H54 (cell line): ENCODE measurements around the gene E2F2.

Experiments
- DNase-seq: peaks from one replicate; pipeline ENCODE4 v3.0.0; 2011; ENCODE audit warnings: low spot score, mixed read lengths; ENCODE audit not compliant: insufficient read length
- FAIRE-seq: peaks from 3 replicates; lab custom pipeline; 2011; peaks lifted over from hg19 to GRCh38; lab: Jason Lieb, UNC
- POLR2A ChIP-seq: IDR thresholded peaks from 2 replicates; pipeline ENCODE4 v1.6.1; 2011; ENCODE audit warnings: low read depth, mild to moderate bottlenecking, low read length

E2F2 gene

DNA sequence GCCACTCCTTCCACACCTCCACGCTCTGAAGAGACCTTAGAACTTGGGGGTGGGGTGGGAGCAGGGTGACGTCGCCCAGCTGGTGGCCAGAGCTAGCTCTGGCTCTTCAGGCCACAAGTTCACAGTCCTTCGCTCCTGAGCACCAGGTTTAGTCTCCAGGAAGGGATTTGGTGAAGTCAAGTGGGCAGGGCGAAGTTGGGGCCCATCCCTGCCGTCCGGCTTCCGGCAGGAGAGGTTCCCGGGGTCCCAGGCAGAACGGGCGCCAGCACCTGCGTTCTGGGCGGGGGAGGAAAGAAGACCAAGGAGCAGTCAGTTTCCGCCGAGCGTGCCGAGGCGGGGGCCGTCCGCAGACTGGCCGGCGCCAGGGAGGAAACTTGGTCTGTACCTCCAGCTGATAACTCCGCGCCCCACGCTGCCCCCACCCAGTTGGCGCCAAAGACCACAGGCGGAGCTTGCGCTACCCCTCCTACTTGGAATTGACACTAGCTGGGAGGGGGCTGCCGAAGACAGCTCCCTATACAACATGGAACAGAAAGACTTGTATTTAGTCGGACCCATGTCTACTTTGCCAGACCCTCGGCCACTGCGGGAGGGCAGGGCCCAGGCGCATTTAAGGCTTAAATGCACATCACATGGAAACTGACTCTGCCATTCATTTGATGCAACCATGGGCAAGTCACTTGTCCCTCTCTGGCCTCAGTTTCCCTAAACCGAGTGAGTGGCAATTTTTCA lies 27.3 kb upstream of the E2F2 start:
- peak; percentile 15; the same call in 1 of the 2 replicates for TF ChIP-seq POLR2A
- DNase-seq (no peak), FAIRE-seq (no peak)

- no peak for FAIRE-seq
- no peak for TF ChIP-seq POLR2A
Observed at GRCh38 chr1:23557471-23558124, 26.6 kb upstream of the E2F2 start.

GRCh38 chr1:23556635-23557470 lies 25.8 kb upstream of the E2F2 start:
- DNase-seq (no peak), FAIRE-seq (no peak)
- peak; percentile 84 for TF ChIP-seq POLR2A

More at GRCh38 chr1:23557471-23558124, 26.6 kb upstream of the E2F2 start:
- DNase-seq: no peak

DNA sequence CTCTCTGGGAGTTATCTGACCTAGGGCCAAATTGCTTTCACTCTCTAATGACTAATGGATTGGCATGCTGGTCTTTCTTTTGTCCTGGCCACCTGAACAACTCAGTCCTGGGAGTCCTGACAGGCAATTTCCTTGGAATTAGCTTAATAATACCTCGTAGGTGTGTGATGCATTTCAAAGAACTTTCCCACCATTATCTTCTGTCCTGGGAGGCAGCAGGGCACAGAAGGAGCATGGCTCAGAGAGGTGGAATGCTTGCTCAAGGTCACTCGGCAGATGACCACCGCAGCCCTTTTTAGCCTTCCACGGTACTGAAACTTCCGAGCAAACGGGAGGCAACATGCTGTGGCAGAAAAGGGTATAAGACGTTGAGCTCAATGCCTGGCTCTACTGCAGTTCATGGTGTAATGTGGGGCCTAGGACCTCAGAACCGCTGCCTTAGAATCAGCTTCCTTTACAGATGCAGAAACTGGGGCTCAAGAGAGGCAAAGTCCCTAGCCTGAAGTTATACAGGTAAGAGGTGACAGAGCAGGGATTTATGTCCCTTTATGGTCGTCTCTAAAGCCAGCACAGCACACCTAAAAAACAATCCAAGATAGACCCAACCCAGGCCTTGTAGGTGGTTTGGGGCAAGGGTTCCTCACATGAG lies 25.1 kb upstream of the E2F2 start:
- FAIRE-seq: no peak
- no peak for DNase-seq
- TF ChIP-seq POLR2A: peak; percentile 46

DNA sequence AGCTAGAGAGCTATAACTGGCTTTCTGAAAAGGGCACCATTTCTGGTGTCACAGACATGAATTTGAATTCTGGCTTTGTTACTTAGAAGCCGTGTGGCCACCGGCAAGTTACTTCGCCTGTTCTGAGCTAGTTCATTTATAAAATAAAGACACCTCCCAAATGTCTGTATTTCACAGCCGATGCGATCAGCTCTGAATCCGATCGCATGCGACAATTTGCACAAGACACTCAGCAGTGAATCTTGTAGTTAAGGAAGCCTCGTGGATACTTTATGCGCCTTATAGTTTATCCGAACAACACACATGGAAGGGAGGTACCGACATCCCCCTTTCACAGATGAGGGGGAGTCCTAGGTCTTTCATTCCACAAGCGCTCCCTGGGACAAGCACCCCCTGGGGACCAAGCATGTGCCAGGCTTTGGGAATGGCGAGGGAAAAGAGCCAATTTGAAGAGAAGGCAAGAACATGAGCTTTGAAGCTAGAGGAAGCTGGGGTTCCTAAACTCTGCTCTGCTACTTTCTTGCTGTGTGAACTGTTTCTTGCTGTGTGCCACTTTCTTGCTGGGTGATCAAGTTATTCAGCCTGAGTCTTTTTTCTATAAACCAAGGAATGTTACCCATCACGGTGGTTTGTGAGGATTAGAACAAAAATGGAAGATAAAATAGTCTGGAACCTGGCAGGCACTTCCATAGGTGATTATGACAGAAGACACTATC lies 24.4 kb upstream of the E2F2 start:
- DNase-seq (no peak), FAIRE-seq (no peak)

DNA sequence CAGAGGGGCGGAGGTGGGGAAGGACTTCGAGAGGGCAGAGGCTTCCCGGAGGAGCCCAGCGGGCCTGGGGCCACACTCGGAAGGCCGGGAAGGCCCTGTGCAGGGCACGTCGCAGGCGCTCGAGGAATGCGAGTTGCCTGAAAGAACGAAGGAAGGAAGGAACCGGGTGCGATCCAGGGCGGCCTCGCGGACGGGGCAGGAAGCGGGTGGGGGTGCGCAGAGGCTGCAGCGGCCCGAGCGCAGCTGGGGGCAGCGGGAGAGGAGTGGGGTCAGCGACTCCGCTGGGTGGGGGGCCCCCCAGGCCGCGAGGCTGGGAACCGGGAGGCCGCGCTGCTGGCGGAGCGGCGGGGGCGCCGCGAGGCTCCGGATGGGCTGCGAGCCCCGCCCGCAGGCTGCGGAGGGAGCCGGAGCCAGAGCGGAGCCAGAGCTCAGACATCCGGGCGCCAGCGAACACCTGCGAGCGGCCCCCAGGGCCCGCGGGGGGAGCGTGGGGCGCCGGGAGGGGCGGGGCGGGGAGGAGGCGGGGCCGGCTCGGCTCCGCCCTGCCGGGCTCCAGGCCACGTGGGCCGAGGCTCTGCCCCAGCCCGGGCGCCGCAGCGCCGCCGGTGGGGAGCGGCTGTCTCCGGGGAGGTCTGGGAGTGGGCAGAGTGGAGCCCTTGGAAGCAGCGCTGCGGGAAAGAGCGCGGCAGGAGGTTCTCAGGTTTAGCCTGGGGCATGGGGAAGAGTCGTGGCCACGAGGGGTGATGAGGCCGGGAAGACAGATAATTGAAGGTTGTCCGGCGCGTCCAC lies 23.6 kb upstream of the E2F2 start:
- FAIRE-seq (no peak), DNase-seq (peak; percentile 59)
- TF ChIP-seq POLR2A: 0 out of 2 replicates have a peak, but pooled peaks have one; percentile 31

More for the DNA sequence above, 24.4 kb upstream of the E2F2 start:
- no peak for TF ChIP-seq POLR2A

GRCh38 chr1:23554127-23554480 lies 23.1 kb upstream of the E2F2 start:
- DNase-seq (no peak), FAIRE-seq (no peak)
- no peak for TF ChIP-seq POLR2A

DNA sequence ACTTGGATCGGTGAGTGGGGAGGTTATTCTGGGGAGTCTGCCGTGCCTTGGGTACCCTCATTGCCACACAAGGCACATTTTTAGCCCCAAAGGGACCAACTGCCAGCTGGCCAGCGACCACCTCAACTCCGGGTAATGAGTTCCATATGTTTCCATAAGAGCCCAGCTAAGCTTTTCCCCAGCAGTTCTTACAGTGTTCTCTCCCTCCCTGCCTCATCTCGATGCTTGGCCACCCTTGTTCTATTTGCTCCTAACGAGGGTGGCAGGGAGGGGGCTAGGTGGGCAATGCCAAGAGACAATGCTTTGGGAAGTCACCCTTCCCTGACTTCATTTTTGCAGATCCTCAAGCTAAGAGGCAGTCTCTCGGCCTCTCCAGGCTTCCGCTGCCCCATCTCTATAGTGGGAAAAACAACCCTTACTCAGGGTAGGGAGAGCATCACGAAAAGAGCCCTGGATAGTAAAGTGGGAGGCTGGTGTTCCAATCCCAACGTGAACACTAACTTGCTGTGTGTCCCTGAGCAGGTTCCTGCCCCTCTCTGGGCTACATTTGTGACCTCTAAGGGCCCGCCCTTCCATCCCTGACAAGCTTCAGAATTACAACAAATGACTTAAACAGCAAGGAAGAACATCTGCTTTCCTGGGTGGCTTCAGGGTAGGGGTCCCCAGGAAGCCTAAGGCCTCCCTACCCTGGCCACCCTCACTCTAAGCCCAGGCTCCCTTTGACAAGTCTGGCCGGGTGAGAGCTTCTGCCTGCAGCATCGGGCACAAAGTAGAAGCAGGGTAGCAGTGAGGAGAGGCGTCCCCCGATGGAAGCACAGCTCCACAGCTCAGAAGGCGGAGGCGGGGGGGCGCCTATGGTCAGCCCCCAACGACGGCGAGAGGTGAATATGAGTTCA lies 22.4 kb upstream of the E2F2 start:
- FAIRE-seq (no peak), DNase-seq (no peak)
- no peak for TF ChIP-seq POLR2A

- no peak for TF ChIP-seq POLR2A
- DNase-seq (no peak), FAIRE-seq (no peak)
Observed at GRCh38 chr1:23551849-23552248, 20.8 kb upstream of the E2F2 start.

GRCh38 chr1:23548704-23549143 lies 17.7 kb upstream of the E2F2 start:
- no peak for TF ChIP-seq POLR2A
- DNase-seq (no peak), FAIRE-seq (no peak)

DNA sequence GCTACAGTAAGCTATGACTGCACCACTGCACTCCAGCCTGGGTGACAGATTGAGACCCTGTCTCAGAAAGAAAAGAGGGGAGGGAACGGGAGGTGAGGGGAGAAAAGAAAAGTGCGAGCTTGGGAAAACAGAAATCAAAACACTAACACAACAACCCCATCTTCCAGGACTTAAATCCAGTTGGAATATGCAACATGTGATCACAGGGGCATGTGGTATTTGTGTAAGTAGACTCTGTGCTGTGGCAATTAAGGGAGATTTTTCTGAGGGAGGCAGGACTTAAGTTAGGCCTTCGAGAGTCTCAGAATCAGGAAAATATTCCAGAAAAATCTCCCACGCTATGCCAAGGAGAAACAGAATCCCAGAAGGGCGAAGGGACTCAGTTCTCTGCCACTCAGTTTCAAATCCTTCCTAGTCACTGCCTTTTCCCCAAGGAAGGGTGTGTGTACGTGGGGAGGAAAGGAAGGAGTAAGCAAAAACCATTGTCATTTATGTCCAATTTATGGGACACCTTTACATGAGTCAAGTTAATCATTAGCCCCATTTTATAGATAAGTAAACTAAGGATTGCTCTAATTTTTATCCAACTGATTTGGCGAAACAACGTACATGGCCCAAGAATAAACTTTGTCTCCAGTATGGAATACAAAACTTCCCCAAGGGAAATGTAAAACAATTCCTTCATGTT lies 16.0 kb upstream of the E2F2 start:
- DNase-seq (no peak), FAIRE-seq (no peak)
- no peak for TF ChIP-seq POLR2A
